Spinal cord (tissue), 10 donors: Measurements from ENCODE around the gene CHRNB1. TPM values are rescaled to one million over a fixed set of nuclear protein-coding genes. Genes with fewer than 3 reads are reported as not detected.

Experiments used
- DNase-seq, 6 donors: peaks; one replicate each; pipeline versions ENCODE4 v3.0.0 to v3.0.0-alpha.2; 2013 to 2015; ENCODE audit warnings: low spot score in 6 of 6, low read depth in 4 of 6
- H3K27ac ChIP-seq: one replicate; pipeline ENCODE4 v1.5.1; 2013; ENCODE audit warnings: low read depth, low read length, control low read depth
- H3K27me3 ChIP-seq: one replicate; pipeline ENCODE4 v1.6.1; 2013; ENCODE audit warnings: low read length; ENCODE audit not compliant: control insufficient read depth, insufficient read depth
- H3K36me3 ChIP-seq: one replicate; pipeline ENCODE4 v1.6.1; 2013; ENCODE audit warnings: low read length; ENCODE audit not compliant: control insufficient read depth, insufficient read depth
- H3K4me1 ChIP-seq: one replicate; pipeline ENCODE4 v1.6.1; 2013; ENCODE audit warnings: low read length; ENCODE audit not compliant: control insufficient read depth, insufficient read depth
- H3K4me3 ChIP-seq: one replicate; pipeline ENCODE4 v1.5.1; 2013; ENCODE audit warnings: low read depth, low read length, control low read depth
- H3K9me3 ChIP-seq: one replicate; pipeline ENCODE4 v1.6.1; 2013; ENCODE audit warnings: low read length; ENCODE audit not compliant: control insufficient read depth, insufficient read depth
- WGBS: methylation state at CpG from one replicate; pipeline ENCODE4 v1.1.5; 2013; ENCODE audit warnings: missing lambda C conversion rate; ENCODE audit not compliant: insufficient coverage; 5-methylcytosine and 5-hydroxymethylcytosine counted together
- long read RNA-seq, 4 donors: transcript quantifications; one replicate each; lab custom pipeline, GENCODE V29; 2026
- polyA plus RNA-seq, 2 donors: library from polyadenylated mRNA; unstranded; fragments of 120-200 nt; gene quantifications; one replicate each; pipeline ENCODE4 v1.2.1, GENCODE V29; 2013; ENCODE audit not compliant: insufficient read length in 2 of 2
- total RNA-seq, 2 donors: library from RNA; depleted of rRNA in 1 of 2; stranded (reverse); fragments of 120-200 nt in 1 of 2; fragments of >200 nt in 1 of 2; gene quantifications; one replicate each; pipeline versions ENCODE4 v1.2.3 to v1.2.4, GENCODE V29; 2013 to 2014
- donor health status: healthy.

The CHRNB1 gene, protein sequence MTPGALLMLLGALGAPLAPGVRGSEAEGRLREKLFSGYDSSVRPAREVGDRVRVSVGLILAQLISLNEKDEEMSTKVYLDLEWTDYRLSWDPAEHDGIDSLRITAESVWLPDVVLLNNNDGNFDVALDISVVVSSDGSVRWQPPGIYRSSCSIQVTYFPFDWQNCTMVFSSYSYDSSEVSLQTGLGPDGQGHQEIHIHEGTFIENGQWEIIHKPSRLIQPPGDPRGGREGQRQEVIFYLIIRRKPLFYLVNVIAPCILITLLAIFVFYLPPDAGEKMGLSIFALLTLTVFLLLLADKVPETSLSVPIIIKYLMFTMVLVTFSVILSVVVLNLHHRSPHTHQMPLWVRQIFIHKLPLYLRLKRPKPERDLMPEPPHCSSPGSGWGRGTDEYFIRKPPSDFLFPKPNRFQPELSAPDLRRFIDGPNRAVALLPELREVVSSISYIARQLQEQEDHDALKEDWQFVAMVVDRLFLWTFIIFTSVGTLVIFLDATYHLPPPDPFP
- total RNA-seq (10 to 100 TPM; 19.1 to 25.9 TPM), polyA plus RNA-seq (10 to 100 TPM; 20.9 TPM)
- long read RNA-seq, donor 1, transcript CHRNB1-207 (2 exons, 1,095 nt) = major isoform, 9 of 9 reads
- long read RNA-seq, donor 1, partial matches to known transcripts = 0 of 9 reads
- long read RNA-seq, donor 1, other reads (novel, unspliced or antisense) = 0 of 9 reads
- long read RNA-seq, donor 2, partial matches to known transcripts = 0 of 3 reads
- long read RNA-seq, donor 2, other reads (novel, unspliced or antisense) = 0 of 3 reads
- long read RNA-seq, donor 3, partial matches to known transcripts = 0 of 2 reads
- long read RNA-seq, donor 3, other reads (novel, unspliced or antisense) = 0 of 2 reads
- long read RNA-seq, donor 4, transcript CHRNB1-207 (2 exons, 1,095 nt) = major isoform, 7 of 161 reads
- long read RNA-seq, donor 4, partial matches to known transcripts = 154 of 161 reads
- long read RNA-seq, donor 4, other reads (novel, unspliced or antisense) = 0 of 161 reads

DNA sequence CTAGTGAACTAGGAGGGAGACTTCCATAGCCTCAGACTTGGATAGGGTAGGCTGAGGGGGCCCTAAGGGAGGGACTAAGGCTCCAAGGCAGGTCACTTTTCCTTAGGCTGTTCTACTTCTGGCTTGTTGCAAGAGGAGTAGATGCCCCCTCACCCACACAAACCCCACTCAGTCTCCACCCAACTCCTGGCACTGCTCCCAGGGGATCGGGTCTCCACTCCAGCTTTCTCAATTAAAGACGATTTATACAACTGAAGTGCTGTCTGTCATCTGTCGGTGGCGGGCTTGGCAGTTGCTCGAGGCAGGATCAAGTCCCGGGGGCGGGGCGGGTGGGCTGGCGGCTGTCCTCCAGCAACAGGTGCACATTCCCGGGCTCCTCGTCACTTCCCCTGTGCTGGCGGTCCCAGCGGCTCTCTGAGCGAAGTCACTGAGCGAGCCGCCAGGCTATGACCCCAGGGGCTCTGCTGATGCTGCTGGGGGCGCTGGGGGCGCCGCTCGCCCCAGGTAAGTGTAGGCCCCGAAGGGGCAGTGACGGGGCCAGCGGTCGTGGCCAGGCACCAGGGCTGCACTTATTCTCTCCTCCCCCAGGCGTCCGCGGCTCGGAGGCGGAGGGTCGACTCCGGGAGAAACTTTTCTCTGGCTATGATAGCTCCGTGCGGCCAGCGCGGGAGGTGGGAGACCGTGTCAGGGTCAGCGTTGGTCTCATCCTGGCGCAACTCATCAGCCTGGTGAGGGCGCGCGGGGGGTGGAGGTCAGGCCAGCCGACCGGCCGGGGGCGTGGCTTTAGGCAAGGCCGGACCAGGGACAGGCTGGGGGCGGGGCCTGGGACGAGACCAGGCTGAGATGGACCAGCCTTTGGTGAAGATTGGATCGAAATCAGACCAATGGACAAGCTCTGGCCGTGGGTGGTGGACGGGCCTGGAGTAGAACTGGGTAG, at the start of gene CHRNB1:
Gene CHRNB1 (plus strand): TSS at position 380 of the 937 bp plus-strand sequence. CDS start 67 bp downstream, at position 447.
- peaks cover 33% of the 10 kb centered on the region for H3K27me3 ChIP-seq

DNA sequence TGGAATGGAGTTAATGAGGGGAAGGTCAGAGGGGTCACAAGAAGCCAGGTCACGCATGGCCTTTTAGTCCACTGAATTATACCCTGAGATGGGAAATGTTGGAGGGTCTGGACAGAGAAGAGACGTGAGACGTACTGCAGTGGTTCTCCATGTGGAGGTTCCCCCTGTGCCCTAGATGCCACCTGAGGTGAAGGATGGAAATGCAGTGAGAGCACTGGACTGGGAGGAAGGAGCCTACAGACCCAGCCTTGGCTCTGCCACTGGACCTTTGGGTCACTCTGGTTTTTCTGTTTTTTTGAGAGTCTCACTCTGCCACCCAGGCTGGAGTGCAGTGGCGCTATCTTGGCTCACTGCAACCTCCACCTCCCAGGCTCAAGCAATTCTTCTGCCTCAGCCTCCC, 48.7 kb upstream of the CHRNB1 start:
- DNase-seq = no peak
- Histone ChIP-seq H3K36me3 (peaks cover 20% of the 10 kb centered on the region), H3K4me1 (peaks cover 18% of the 10 kb centered on the region), H3K27me3 (no peaks in the 10 kb centered on the region), H3K9me3 (no peaks in the 10 kb centered on the region), H3K4me3 (no peak overlapping the region), H3K27ac (no peak overlapping the region)
- 88% methylated on average over 4 of the region's 4 CpGs for WGBS

More for the DNA sequence above, at the start of gene CHRNB1:
- WGBS = 4% methylated on average over 51 of the region's 51 CpGs
- Histone ChIP-seq H3K27ac (no peak within 1 kb of the TSS), H3K9me3 (no peaks in the 10 kb centered on the region), H3K4me3 (peak within 1 kb of the TSS; percentile 32), H3K36me3 (peaks cover 9% of the 10 kb centered on the region), H3K4me1 (peaks cover 40% of the 10 kb centered on the region)
- DNase-seq = peak in 1 of 6 donors; percentile 56

DNA sequence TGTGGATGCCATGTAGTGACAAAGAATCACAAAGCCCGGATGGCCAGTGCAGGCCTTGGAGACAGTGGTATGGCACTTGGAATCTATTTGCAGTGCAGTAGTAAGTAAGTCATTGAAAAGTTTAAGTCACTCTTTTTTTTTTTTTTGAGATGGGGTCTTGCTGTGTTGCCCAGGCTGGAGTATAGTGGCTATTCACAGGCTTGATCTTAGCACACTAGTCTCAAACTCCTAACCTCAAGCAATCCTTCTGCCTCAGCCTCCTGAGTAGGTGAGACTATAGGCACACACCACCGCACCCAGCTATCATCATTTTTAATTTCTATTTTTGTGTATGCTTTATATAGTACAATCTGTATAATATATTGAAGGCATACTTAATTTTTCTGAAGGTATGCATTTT, 46.2 kb upstream of the CHRNB1 start:
- Histone ChIP-seq H3K36me3 (no peaks in the 10 kb centered on the region), H3K27ac (no peak overlapping the region), H3K27me3 (no peaks in the 10 kb centered on the region), H3K4me3 (no peak overlapping the region), H3K4me1 (peaks cover 22% of the 10 kb centered on the region), H3K9me3 (no peaks in the 10 kb centered on the region)
- DNase-seq = no peak
- WGBS = 71% methylated on average over 1 of the region's 2 CpGs

DNA sequence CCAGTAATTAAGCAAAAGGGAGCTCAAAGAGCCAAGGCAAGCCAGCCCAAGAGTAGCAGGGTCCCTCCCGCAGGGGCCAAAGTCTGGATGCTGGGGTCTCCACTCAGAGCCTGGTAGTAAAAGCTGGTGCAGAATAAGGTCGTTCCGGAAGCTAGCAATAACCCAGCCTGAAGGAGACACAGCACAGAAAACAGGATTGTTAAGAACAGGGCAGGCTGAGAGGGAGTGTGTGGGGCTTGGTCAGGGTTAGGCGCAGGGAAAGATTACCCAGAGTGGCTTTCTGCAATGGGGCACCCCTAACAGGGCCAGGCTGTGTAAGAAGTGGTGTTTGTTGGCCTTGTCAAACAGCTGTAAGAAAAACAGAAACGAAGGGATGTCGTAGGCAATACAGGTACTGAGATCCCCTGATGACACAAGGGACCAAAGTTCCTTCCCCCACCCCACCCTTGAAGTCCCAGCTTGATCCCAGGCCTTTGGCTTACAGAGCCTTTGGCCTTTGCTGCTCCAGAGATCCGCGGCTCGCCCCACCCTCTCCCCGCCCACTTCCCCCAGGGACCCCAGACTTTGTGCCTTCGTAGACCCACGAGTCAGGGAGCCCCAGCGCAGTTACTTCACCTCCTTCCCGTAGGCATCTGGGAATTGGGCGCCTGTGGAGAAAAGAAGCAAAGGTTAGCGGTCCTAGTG, 41.7 kb upstream of the CHRNB1 start:
- Histone ChIP-seq H3K4me1 (peaks cover 38% of the 10 kb centered on the region), H3K36me3 (peaks cover 8% of the 10 kb centered on the region), H3K9me3 (no peaks in the 10 kb centered on the region), H3K27me3 (no peaks in the 10 kb centered on the region), H3K27ac (peak overlapping the region; percentile 94), H3K4me3 (peak overlapping the region; percentile 72)
- 9% methylated on average over 16 of the region's 16 CpGs for WGBS
- DNase-seq = no peak

DNA sequence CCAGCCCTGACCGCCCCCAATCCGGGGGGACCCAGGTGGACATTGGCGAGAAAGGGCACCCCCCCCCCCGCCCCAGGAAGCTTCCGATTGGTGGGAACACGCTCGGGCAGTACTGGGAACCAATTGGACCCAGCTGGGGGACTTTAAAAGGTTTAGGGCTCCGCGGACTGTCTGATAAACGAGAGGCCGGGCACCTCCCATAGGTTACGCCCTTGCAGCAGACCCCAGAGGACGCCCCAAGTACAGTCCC, 41.2 kb upstream of the CHRNB1 start:
- no peak for DNase-seq
- Histone ChIP-seq H3K27ac (peak overlapping the region; percentile 94), H3K4me3 (peak overlapping the region; percentile 72), H3K36me3 (peaks cover 11% of the 10 kb centered on the region), H3K4me1 (peaks cover 38% of the 10 kb centered on the region), H3K9me3 (no peaks in the 10 kb centered on the region), H3K27me3 (no peaks in the 10 kb centered on the region)
- 2% methylated on average over 9 of the region's 13 CpGs for WGBS

DNA sequence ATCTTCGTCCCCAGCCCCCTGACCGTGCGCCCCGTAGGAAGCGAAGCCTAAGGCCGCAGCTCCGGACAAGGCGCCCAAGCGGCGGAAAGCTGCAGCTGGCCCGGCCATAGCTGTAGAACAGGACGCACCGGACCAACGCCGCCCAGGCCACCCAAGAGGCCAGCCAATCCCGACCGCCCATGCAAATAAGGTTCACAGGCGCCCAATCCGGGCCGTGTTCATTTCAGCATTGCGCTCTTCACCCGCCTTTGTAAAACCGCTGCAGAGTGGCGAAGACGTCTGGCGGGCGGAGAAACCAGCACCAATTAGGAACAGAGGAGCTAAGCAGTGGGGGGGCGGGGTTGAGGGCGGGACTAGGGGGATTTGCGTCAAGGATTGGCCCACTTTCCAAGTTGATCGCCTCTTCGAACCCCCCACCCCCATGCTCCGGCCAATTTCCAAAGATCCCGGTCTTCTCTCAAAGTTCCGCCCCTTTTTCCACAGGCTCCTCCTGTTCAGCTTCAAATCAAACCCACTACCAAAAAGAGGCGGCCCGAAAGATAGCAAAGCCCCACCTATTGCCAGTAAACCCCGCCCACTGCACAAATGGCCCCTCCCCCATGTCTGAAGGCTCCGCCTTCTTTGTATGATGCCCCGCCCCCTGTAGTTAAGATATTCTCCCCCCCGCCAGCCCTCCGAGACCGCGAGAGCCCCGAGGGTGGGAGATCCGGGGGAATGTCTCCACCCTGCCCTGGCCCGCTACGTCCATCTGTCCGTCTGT, 40.7 kb upstream of the CHRNB1 start, which contains the start of gene TMEM256:
Gene TMEM256 (minus strand): TSS at position 121 of the 760 bp plus-strand sequence. CDS start 13 bp downstream, at position 108.
- DNase-seq = peak; percentile 94 to 100 (median 99)
- Histone ChIP-seq H3K27ac (peak within 1 kb of the TSS; percentile 94), H3K9me3 (no peaks in the 10 kb centered on the region), H3K36me3 (peaks cover 16% of the 10 kb centered on the region), H3K4me3 (peak within 1 kb of the TSS; percentile 72), H3K4me1 (peaks cover 38% of the 10 kb centered on the region), H3K27me3 (no peaks in the 10 kb centered on the region)
- under 1% methylated on average over 43 of the region's 49 CpGs for WGBS

DNA sequence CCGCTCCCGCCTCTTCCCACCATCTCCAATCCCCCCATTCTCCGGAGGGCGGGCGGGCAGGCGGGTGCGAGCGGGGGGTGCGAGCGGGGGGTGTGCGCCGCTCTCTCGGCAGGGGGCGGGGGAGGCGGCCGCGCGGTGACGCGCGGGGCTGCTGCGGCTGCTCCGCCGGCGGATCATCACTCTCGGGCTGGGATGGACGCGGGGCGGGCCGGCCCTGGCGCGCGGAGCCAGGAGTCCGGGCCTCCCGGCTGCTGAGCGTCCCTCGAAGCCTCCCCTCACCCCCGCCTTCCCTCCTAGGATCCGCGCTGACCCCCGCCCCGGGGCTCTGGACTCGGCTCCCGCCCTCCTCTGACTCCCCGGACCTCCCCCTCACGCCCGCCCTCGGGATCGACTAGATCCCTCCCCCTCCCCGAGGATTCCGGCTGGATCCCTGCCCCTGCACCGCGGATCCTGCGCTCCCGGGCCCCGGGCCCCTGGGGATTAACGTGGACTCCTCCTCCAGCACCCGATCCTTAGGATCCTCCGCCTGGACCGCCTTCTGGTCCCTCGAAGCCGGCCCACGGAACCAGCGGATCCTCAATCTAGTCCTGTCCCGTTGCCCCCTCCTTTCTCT, 40.0 kb upstream of the CHRNB1 start:
- Histone ChIP-seq H3K27me3 (no peaks in the 10 kb centered on the region), H3K4me1 (peaks cover 38% of the 10 kb centered on the region), H3K9me3 (no peaks in the 10 kb centered on the region), H3K27ac (peak overlapping the region; percentile 94), H3K4me3 (peak overlapping the region; percentile 72), H3K36me3 (peaks cover 23% of the 10 kb centered on the region)
- WGBS = 0% methylated on average over 58 of the region's 65 CpGs
- DNase-seq = no peak
